ENCODE measurements around the gene ERGIC3. TPM values are rescaled to one million over a fixed set of nuclear protein-coding genes. Genes with fewer than 3 reads are reported as not detected.

The ERGIC3 gene
- polyA plus RNA-seq, 1 of the 3 experiments (the other 2 are of a cell fraction): 661 TPM

DNA sequence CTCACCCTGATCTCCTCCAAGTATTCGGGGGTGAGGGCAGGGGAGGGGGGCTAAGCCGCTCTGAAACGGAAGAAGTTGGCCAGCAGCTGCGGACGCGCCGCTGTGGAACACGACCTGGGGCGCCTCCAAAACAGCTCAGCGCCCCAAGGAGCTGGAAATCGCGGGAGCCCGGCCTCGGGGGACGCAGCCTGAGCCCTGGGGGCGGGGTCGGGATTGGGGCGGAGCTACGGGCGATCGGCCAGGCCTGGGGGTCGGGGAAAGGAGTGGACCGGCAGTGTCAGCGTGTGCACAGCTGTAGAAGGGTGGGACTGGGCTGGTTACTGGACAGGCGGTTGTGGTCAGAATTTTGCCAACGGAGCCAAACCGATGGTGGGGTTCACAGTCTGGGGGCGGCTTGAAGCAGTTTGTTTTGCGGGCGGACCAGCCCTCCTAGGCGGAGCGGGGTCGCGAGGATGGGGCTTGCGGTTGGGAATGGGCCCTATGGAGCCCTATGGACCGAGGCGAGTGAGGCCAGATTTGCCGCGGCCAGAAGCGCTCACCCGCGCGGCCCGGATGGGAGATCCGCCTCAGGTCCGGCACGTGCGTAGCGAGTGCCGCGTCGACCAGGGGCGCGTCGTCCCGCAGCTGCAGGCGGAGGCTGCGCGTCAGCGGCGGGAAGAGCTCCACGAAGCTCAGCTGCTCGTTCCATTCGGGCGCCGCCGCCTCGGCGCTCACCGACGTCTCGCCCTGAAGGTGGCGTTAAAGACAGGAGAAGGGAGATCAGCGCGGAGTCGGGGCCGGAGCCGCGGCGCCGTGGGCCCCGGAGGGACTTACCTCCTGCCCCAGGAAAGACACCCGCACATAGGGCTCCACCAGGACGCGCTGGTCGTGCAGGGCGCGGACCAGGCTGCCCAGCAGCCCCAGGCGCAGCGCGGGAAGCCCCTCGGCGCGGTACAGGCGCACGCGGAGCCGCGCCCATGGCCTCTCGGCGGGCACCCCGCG lies 59.4 kb downstream of the ERGIC3 start:
- Histone ChIP-seq H3K9me2 (no peaks in the 10 kb centered on the region), H3K9ac (no peak overlapping the region), H2AFZ (ENCODE audit: low read depth) (peak overlapping the region; percentile 56; the same call in 1 of the 2 replicates), H3K4me3 (ENCODE audit: low read depth in 2 of 2, low read length in 1 of 2) (peak overlapping the region in 1 of 2 experiments; percentile 31; a peak in 2 of 4 replicates), H3K36me3 (replicated peaks in 1 of 2; ENCODE audit: control insufficient read depth in 1 of 2, insufficient read depth in 2 of 2, low read length in 1 of 2) (no peaks in the 10 kb centered on the region), H3K4me1 (ENCODE audit: control insufficient read depth in 1 of 2, insufficient read depth in 2 of 2, low read depth in 1 of 2, low read length in 1 of 2) (peaks cover 0 to 10% of the 10 kb centered on the region in 2 experiments; a peak in 1 of 4 replicates), H3K27ac (ENCODE audit: low read depth in 2 of 2, low read length in 1 of 2) (no peak overlapping the region), H3K4me2 (peak overlapping the region; percentile 70; the same call in 1 of the 2 replicates), H3K27me3 (ENCODE audit: insufficient read depth) (no peaks in the 10 kb centered on the region), H4K20me1 (ENCODE audit: insufficient read depth) (no peaks in the 10 kb centered on the region), H3F3A (replicated peaks; ENCODE audit: insufficient read depth) (no peaks in the 10 kb centered on the region), H3K79me2 (ENCODE audit: insufficient read depth) (no peaks in the 10 kb centered on the region), H3K9me3 (no peaks in the 10 kb centered on the region)
- CTCF ChIA-PET: interaction anchor here (0.7 to 1.6 kb wide), 6 partner anchors 10 to 283 kb away, joined by 3 to 4 read pairs (median 3); no protein-coding TSS in a partner anchor
- TF ChIP-seq ELF1 (IDR thresholded peaks at IDR 0.05) (no peak), SIN3A (IDR thresholded peaks at IDR 0.05; ENCODE audit: borderline replicate concordance, low read depth, low read length) (no peak), FOSL2 (IDR thresholded peaks at IDR 0.05; ENCODE audit: borderline replicate concordance, low read depth) (no peak), NFIC (IDR thresholded peaks at IDR 0.05; ENCODE audit: borderline replicate concordance) (no peak), RAD21 (IDR thresholded peaks at IDR 0.05; ENCODE audit: low read length) (peak; percentile 54), MXI1 (IDR thresholded peaks at IDR 0.05; ENCODE audit: low read depth, low read length) (no peak), RFX5 (IDR thresholded peaks at IDR 0.05; ENCODE audit: low read length) (no peak), SMC3 (IDR thresholded peaks at IDR 0.05; ENCODE audit: low read depth, low read length) (0 out of 2 replicates have a peak, but pooled peaks have one; percentile 22)
- TF ChIP-seq, protein P1, sequence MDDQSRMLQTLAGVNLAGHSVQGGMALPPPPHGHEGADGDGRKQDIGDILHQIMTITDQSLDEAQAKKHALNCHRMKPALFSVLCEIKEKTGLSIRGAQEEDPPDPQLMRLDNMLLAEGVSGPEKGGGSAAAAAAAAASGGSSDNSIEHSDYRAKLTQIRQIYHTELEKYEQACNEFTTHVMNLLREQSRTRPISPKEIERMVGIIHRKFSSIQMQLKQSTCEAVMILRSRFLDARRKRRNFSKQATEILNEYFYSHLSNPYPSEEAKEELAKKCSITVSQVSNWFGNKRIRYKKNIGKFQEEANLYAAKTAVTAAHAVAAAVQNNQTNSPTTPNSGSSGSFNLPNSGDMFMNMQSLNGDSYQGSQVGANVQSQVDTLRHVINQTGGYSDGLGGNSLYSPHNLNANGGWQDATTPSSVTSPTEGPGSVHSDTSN (IDR thresholded peaks at IDR 0.05): no peak
- TF ChIP-seq, protein P2, sequence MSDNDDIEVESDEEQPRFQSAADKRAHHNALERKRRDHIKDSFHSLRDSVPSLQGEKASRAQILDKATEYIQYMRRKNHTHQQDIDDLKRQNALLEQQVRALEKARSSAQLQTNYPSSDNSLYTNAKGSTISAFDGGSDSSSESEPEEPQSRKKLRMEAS (IDR thresholded peaks at IDR 0.05; ENCODE audit: low read depth): peak; percentile 96
- TF ChIP-seq, protein P3, sequence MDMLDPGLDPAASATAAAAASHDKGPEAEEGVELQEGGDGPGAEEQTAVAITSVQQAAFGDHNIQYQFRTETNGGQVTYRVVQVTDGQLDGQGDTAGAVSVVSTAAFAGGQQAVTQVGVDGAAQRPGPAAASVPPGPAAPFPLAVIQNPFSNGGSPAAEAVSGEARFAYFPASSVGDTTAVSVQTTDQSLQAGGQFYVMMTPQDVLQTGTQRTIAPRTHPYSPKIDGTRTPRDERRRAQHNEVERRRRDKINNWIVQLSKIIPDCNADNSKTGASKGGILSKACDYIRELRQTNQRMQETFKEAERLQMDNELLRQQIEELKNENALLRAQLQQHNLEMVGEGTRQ (IDR thresholded peaks at IDR 0.05; ENCODE audit: borderline replicate concordance, low read depth, low read length): no peak
- TF ChIP-seq, protein P4, sequence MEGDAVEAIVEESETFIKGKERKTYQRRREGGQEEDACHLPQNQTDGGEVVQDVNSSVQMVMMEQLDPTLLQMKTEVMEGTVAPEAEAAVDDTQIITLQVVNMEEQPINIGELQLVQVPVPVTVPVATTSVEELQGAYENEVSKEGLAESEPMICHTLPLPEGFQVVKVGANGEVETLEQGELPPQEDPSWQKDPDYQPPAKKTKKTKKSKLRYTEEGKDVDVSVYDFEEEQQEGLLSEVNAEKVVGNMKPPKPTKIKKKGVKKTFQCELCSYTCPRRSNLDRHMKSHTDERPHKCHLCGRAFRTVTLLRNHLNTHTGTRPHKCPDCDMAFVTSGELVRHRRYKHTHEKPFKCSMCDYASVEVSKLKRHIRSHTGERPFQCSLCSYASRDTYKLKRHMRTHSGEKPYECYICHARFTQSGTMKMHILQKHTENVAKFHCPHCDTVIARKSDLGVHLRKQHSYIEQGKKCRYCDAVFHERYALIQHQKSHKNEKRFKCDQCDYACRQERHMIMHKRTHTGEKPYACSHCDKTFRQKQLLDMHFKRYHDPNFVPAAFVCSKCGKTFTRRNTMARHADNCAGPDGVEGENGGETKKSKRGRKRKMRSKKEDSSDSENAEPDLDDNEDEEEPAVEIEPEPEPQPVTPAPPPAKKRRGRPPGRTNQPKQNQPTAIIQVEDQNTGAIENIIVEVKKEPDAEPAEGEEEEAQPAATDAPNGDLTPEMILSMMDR (IDR thresholded peaks at IDR 0.05): peak; percentile 28; the same call in 1 of the 2 replicates
- DNase-seq: peak; percentile 88
- WGBS (ENCODE audit: low lambda C conversion rate): 52% methylated on average over 19 of the region's 103 CpGs
- POLR2A ChIA-PET: interaction anchor here (1.3 kb wide), 1 partner anchor 15 kb away, joined by 3 read pairs; the partner anchor contains the start of gene SPAG4
